ENCODE measurements around the gene UBL3.

Gene UBL3

DNA sequence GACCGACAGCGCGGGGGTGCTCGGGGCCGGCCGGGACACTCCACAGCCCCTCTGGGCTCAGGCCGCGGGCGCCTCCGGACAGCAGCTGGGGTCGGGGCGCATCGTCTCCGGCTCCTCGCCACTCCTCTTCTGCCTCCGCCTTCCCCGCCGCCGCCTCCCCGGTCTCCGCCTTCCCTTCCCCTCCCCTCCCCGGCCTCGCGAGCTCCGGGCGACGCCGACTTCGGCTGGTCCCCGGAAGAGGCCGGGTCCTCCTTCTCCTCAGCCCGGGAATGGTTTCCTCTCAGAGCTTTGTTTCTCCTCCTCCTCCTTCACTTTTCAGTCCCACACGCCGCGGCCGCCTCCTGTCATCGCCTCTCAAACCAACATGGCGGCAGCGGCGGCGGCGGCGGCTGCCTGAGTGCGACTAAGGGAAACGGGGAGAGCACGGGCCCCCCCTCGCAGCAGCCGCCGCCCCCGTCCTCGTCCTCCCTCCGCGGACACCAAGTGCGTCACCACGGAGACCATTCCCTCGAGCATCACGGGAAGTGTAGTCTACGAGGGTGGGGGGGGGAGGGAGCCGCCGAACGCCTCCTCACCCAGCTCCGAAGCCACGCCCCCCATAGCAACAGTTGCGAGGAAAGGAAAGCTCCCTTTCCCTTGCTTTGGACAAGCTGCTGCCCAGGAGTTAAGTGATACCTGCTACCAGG, at the start of gene UBL3:
TSS of gene UBL3 (minus strand) at position 405 of the 686 bp plus-strand sequence. CDS start 1,079 bp downstream, outside the sequence.
- DNase-seq (ENCODE audit: low spot score), result peak; percentile 97

DNA sequence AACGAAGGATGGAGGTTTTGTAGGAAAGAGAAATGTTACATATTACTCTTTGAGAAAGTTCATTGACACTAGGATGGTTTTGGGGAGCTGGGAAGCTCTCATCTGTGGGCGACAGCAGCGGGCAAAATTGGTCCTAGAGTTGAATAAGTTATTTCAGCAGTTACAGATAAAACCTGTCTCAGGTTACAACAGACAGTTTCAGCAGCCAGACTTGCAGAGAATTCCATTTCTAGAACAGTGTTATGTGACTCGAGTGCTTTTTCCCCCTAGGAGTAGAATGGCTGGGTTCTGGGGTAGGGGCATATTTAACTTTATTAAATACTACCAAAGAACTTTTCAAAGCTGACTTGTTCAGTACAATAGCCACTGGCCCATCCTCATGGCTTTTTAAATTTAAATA, 46.7 kb upstream of the UBL3 start:
- DNase-seq (ENCODE audit: low spot score), result no peak

DNA sequence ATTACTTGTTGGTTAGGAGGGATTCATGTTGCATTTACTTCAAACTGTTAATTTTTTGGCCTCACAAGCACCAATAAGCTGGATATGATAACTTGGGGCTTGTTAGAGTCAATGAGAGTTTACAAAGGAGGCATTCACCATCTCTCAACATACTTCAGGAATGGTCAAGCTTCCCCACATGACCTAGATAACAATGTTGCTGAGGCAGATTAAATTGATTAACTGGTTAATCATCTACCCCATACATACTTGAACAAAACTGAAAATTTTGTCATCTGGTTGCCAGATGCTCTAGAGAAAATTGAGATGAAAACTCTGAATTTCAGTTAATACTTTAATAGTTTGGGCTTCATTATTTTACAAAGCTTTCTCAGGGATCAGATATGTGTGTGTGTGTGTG, 43.0 kb upstream of the UBL3 start:
- DNase-seq (ENCODE audit: low spot score), result no peak

GRCh38 chr13:29892151-29892550, 41.7 kb upstream of the UBL3 start:
- peak; percentile 84 for DNase-seq (ENCODE audit: low spot score)

DNA sequence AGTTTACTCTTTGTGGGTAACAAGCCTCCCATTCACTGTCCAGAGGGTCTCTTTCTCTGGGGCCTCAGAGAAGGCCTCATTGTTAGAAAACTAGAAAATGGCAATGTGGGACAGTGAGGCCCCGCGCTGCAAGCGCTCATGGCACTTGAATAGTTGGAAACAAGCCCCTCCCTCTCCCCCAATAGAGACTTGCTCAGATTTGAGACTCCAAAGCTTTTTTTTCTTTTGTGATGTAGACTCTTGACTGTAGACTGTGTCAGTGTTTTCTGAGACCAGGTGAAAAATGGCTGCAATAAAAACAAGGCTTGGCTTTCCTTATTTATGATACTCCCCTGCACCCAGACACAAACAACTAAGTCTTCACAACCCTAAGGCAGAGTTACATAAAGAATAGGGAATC, 38.7 kb upstream of the UBL3 start:
- no peak for DNase-seq (ENCODE audit: low spot score)

DNA sequence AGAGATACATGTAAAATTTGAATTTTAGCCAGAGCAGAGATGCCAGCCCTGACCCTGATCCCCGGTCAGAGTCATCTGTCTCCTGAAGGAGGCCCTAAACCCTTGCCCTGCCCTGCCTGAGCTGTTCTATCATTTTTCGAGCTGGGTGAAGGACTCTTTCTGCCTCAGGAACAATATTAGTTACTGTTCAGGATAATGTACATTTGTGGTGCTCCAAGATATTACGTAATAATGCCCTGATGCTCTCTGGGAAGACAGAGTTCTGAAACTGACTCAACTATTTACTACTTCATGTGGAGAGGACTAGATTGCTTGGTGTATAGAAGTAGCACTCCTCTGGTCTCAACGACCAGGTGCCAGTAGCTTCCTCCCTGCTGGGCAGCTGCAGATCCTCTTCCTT, 37.9 kb upstream of the UBL3 start:
- no peak for DNase-seq (ENCODE audit: low spot score)

GRCh38 chr13:29887686-29888085, 37.3 kb upstream of the UBL3 start:
- DNase-seq (ENCODE audit: low spot score), result no peak

DNA sequence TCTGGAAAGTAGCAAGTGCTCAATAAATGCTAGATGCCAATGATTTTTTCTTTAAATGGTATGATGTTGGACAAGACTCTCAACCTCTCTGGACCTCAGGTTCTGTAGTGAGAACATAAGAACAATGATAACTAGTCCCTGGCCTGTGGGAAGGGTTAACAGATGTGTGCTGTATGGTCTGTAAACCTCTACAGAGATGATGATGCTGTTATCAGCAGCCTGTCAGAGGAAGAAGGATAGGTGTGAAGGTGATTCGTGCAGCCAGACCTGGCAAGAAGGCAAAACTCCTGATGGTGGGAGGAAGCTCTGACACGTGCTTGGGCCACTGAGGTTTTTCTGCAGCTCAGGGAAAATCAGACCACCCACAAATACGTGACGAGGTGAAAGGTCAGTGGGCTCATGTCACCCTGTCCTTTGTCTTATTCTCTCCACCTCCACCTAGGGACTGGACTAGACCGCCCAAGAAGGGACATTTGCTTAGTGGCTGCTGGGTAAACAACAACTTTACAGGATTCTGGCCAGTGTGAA, 36.7 kb upstream of the UBL3 start:
- no peak for DNase-seq (ENCODE audit: low spot score)

DNA sequence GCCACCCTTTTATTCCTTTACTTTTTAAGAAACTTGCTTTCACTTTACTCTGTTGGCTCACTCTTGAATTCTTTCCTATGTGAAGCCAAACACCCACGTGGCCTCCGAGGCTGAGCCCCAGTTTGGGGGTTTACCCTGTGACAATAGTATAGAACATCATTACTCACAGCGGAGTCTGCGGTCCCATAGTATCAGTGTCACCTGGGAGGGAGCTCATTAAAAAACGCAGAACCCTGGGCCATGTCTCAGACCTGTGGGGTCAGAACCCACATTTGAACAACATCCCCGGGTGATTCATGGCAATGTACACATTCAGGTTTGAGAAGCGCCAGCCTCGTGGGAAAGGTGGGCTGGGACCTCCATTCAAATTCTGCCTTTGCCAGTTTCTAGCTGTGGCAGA, 36.0 kb upstream of the UBL3 start:
- DNase-seq (ENCODE audit: low spot score), result no peak

DNA sequence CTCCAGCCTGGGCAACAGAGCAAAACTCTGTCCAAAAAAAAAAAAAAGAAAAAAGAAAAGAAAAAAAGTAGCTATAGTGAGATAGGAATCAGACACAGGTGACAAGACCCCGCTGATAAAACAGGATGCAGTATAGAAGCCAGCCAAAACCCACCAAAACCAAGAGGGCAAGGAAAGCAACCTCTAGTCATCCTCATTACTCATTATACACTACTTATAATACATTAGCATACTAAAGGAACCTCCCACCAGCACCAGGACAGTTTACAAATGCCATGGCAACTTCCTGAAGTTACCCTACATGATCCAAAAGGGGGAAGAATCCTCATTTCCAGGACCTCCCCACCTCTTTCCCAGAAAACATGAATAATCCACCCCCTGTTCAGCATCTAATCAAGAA, 35.6 kb upstream of the UBL3 start:
- no peak for DNase-seq (ENCODE audit: low spot score)

- DNase-seq (ENCODE audit: low spot score), result peak; percentile 85
Observed at GRCh38 chr13:29884671-29885430, 34.4 kb upstream of the UBL3 start.

- DNase-seq (ENCODE audit: low spot score), result peak; percentile 49
Observed at GRCh38 chr13:29883941-29884518, 33.6 kb upstream of the UBL3 start.

- DNase-seq (ENCODE audit: low spot score), result no peak
Observed at GRCh38 chr13:29882076-29882475, 31.7 kb upstream of the UBL3 start.

- no peak for DNase-seq (ENCODE audit: low spot score)
Observed at GRCh38 chr13:29878101-29878500, 27.7 kb upstream of the UBL3 start.

DNA sequence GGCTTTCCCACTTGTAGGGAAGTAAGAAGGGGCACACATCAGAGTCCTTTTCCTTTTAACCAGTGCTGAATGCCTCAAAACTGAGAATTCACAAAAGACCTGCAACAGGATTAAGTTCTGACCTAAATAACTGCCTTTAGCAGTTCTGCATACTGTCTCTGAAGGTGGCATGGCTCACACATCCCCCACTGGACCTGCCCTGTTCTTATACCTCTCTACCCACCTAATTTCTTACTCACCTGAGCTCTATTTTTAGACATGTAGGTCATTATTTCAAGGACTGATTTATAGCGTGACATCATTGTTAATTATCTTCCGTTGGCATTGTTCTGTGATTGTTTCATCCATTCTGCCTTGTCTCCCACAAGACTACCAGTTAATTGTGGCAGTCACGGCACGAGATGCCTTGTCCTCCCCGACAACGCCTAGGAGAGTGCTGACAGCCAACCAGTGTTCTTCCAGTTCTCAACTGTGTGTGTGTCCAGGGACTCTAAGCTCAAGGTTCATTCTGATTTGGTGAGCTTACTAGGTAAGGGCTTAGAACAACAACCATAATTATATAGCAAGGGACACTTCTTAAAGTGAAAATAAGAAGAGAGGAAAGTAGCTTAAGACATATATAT, 27.1 kb upstream of the UBL3 start:
- DNase-seq (ENCODE audit: low spot score), result no peak

- no peak for DNase-seq (ENCODE audit: low spot score)
Observed at GRCh38 chr13:29875646-29876045, 25.2 kb upstream of the UBL3 start.

GRCh38 chr13:29868581-29868980, 18.2 kb upstream of the UBL3 start:
- DNase-seq (ENCODE audit: low spot score), result no peak

DNA sequence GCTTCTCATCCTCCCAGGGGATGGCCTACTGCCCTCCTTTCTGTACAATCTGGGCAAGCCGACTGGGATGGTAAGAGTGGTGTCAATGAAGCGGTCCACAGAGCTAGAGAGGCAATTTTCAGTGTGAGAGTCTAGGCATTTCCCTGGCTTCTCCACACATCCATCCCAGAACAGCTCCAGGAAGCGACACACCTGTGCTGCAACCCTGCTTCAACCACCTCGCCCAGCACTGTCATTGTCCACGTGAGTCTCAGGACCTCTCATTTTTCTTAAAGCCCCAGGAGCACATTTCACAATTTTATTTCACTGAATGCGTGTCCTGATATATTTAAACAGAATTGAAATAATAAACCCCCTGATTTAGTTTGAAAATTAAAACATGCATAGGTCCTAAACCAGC, 15.5 kb upstream of the UBL3 start:
- DNase-seq (ENCODE audit: low spot score), result no peak

GRCh38 chr13:29861694-29862110, 11.3 kb upstream of the UBL3 start:
- DNase-seq (ENCODE audit: low spot score), result no peak

DNA sequence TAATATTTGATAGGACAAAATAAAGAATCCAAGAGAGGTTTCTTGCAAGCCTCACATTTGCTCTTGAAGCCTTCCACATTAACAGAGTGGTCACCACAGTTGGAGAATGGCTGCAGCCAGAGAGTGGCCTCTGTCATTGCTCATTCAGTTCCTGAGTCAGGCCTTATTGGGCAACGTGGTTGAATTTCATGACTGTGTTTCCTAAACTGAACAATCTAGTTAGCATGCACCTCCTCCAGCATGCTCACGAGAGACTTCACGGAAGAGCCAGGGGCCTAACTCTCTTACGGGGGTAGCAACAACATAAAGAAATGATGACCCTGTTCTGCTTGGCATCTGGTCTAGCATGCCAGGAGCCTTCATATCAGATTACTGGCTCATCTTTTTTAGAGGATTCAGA, 9.6 kb upstream of the UBL3 start:
- DNase-seq (ENCODE audit: low spot score), result no peak

DNA sequence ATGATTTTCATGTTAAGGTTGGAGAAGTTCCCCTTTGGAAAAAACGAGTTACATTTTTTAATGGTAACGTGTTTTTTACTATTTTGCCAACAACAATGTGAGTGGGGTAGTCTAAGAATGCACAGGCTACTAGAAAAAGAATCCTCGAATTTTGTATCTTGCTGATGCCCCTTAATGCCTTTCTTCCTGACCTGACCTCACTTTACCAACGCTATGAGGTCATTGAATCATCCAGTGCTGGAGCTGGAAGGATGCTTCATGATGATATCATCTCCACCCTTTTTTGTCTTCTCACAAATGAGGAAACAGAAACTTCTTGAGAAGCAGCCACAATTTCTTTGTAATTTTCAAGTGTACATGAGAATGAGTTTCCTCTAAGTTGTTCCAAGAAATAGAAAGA, 8.2 kb upstream of the UBL3 start:
- DNase-seq (ENCODE audit: low spot score), result no peak

DNA sequence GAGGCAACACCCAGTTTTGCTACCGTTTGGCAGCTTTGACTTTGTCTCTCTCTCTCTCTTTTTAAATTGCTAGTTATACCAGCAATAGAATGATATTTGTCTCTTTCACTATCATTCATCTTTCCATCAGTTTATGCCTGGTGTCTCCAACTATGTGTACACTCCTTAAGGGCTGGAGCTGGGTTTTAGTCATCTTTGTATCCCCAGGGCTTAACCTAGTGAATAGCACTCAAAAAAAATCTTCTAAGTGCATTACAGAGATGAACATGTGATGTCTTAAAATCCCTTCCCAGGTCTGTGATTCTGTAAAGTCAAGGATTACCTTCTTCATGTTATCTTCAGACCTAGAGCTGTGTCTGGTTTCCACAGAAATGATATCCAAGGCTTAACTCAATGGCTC, 7.8 kb upstream of the UBL3 start:
- no peak for DNase-seq (ENCODE audit: low spot score)

DNA sequence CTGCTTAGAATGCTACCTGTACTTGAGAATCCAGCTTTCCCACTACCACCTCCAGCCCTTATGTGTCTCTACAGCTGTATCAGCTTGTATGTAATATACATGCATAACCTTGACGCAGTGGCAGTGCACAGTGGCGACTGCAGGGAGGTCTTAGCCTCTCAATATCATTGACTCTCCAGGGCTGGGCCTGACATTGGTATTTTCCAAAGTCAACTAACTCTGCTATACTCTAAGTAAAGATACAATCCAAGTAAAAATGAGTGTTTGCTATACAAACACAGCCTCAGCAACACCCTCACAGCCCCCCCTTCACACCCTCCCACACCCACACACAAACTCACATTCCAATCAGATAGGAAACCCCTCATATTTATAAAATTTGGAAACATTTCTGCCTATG, 6.7 kb upstream of the UBL3 start:
- no peak for DNase-seq (ENCODE audit: low spot score)

All from globus pallidus (tissue), 1 donor.